Measurements from ENCODE around the gene ADARB2. TPM values are rescaled to one million over a fixed set of nuclear protein-coding genes. Genes with fewer than 3 reads are reported as not detected.

ADARB2 gene
- total RNA-seq, 4 donors from 2014 or later: 8.4 to 23.2 (median 19.6) TPM

DNA sequence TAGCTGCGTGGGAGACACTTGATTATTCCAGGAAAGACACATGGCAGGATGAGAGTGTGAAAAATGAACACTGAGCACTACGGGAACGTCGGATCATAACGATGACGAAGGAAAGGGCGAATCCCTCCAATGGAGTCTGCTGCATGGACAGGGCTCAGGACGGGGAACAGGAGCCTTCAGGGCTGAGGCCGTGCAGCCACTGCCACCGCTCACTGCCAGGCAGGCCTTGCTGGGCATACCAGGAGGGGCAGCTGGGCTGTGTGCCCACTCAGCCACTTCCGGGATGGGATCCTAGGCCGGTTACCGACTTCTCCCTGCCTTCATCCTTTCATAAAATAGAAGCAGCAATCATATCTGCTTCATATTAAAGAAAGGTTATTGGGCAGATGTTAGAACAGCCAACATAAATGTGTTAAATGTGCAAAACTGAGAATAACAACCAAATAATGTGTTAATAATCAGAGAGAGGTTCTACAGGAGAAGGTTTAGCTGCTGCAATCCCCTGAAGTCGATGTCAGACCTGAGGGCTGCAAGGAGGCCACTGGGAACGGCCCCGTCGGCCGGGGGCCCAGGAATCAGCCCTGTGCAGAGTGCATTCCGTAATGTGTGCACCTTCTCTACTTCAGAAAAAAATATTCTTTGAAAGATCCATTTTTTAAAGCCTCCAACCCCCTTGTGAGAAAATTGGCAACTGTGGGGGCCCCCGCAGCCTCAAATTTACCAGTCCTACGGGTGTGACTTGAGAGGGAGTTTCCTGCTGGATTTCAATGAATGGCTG lies 63.6 kb downstream of the ADARB2 start:
- WGBS, 2 donors: 73 to 80% methylated on average over 21 of the region's 21 CpGs
- TF ChIP-seq POLR2A (IDR thresholded peaks at IDR 0.05) (no peak), EP300 (IDR thresholded peaks at IDR 0.05) (no peak)
- TF ChIP-seq, protein P1, sequence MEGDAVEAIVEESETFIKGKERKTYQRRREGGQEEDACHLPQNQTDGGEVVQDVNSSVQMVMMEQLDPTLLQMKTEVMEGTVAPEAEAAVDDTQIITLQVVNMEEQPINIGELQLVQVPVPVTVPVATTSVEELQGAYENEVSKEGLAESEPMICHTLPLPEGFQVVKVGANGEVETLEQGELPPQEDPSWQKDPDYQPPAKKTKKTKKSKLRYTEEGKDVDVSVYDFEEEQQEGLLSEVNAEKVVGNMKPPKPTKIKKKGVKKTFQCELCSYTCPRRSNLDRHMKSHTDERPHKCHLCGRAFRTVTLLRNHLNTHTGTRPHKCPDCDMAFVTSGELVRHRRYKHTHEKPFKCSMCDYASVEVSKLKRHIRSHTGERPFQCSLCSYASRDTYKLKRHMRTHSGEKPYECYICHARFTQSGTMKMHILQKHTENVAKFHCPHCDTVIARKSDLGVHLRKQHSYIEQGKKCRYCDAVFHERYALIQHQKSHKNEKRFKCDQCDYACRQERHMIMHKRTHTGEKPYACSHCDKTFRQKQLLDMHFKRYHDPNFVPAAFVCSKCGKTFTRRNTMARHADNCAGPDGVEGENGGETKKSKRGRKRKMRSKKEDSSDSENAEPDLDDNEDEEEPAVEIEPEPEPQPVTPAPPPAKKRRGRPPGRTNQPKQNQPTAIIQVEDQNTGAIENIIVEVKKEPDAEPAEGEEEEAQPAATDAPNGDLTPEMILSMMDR (IDR thresholded peaks at IDR 0.05): no peak
- Histone ChIP-seq H3K9me3 (peaks cover 0 to 8% (median 0%) of the 10 kb centered on the region in 4 donors), H3K4me1 (no peaks in the 10 kb centered on the region), H3K27me3 (no peaks in the 10 kb centered on the region), H3K36me3 (no peaks in the 10 kb centered on the region), H3K27ac (no peak overlapping the region), H3K4me3 (no peak overlapping the region)
- DNase-seq (ENCODE audit: low spot score in 2 of 2): no peak

- no peak overlapping the region for H3K4me3 ChIP-seq
- peaks cover 0 to 8% (median 0%) of the 10 kb centered on the region in 4 donors for H3K9me3 ChIP-seq
- no peak for DNase-seq (ENCODE audit: low spot score in 2 of 2)
- no peak overlapping the region for H3K27ac ChIP-seq
- TF ChIP-seq POLR2A (IDR thresholded peaks at IDR 0.05): no peak
- TF ChIP-seq EP300 (IDR thresholded peaks at IDR 0.05): no peak
- TF ChIP-seq, protein P1 (IDR thresholded peaks at IDR 0.05): no peak
- H3K36me3 ChIP-seq: no peaks in the 10 kb centered on the region
- H3K4me1 ChIP-seq: no peaks in the 10 kb centered on the region
- WGBS, 2 donors: 90 to 94% methylated on average over 37 of the region's 37 CpGs
- no peaks in the 10 kb centered on the region for H3K27me3 ChIP-seq
These were observed 65.1 kb downstream of the ADARB2 start for GRCh38 chr10:1672001-1672781.

GRCh38 chr10:1671366-1672000 lies 65.8 kb downstream of the ADARB2 start:
- DNase-seq (ENCODE audit: low spot score in 2 of 2): no peak
- Histone ChIP-seq H3K36me3 (no peaks in the 10 kb centered on the region), H3K9me3 (peaks cover 0 to 8% (median 0%) of the 10 kb centered on the region in 4 donors), H3K4me1 (no peaks in the 10 kb centered on the region), H3K27ac (no peak overlapping the region), H3K4me3 (no peak overlapping the region), H3K27me3 (no peaks in the 10 kb centered on the region)
- TF ChIP-seq, protein P1 (IDR thresholded peaks at IDR 0.05): no peak
- TF ChIP-seq POLR2A (IDR thresholded peaks at IDR 0.05) (no peak), EP300 (IDR thresholded peaks at IDR 0.05) (no peak)
- WGBS, 2 donors: 89 to 91% methylated on average over 20 of the region's 20 CpGs

DNA sequence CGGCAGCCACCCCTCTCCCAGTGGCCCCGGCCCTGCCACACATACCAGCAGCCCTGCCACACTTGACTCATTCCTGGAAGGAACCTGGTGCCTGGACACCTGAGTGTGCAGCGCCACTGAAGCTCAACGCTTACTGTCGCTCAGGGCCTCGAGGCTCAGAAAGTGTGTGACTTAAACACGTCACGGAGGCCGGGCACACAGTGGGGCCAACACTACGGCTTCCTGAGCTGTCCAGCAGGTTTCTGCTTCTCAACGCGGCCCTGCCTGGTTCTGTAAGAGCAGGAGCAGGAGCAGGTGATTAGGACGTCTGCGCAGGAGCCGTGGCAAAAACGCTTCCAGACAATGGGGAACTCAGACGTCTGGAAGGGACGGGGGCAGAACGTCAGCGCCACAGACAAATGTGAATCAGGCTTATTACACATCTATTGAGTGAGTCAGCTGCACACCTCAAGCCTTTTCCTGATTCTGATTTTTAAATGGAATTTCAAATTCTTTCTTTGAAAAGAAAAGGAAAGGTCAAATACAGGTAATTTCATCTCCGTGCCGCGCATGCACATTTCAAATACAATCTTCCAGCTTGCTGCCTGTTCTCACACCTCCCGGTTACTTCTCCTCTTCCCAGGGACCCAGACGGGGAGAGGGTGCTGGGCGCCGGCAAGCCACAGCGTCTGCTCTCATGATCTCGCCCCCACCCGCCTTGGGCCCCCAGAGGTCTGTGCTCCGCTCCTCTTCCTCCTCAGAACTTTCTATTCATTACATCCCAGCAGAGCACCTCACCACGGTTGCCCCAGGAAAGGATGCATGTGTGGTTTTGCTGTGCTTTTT lies 66.6 kb downstream of the ADARB2 start:
- Histone ChIP-seq H3K36me3 (no peaks in the 10 kb centered on the region), H3K4me1 (no peaks in the 10 kb centered on the region), H3K27me3 (no peaks in the 10 kb centered on the region), H3K9me3 (peaks cover 0 to 8% (median 0%) of the 10 kb centered on the region in 4 donors), H3K4me3 (no peak overlapping the region), H3K27ac (no peak overlapping the region)
- TF ChIP-seq, protein P1 (IDR thresholded peaks at IDR 0.05): no peak
- no peak for TF ChIP-seq POLR2A (IDR thresholded peaks at IDR 0.05)
- TF ChIP-seq EP300 (IDR thresholded peaks at IDR 0.05): no peak
- no peak for DNase-seq (ENCODE audit: low spot score in 2 of 2)
- 79 to 83% methylated on average over 32 of the region's 32 CpGs for WGBS, 2 donors
